ENCODE data around the gene CLASP1.
A peak's percentile ranks its signal among the peaks of the same experiment; 100 is the strongest.

DNA sequence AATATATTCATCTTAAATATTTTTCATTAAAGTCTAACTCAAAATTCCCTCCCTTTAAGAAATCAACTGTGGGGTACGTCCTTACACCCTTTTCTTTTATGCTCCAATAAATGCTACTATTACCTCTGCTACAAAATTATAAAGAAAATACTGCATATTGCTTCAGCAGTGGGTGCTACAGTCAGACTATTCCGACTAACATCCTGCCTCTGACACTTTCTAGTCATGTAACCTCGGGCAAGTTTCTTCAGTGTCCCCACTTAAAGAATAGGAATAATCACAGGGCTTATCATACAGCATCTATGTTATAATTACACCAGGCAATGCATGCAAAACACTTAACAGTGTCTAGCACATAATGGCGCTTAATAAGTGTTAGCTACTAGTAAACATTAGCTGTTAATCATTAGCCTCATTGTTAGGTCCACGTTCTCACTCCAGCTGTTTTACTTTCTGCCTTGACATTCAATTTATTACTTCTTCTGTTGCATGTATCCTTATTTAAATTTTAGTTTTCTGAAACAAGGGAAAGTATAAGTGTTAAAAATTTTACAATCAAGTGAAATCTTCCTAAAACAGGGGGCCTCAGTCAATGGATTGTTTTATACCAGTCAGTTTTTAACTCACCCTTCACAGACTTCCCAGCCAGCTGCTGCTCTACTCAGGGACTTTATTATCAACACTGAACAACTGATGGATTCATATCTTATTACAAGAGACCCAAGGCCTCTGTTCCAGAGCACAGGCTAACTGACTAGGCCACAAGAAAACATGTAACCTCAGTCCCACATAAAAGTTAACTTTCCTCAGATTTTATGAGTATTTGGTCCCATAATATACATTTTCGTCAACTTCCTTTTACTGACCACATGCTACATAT, 54.0 kb downstream of the CLASP1 start:
- TF ChIP-seq SP1 (IDR thresholded peaks at IDR 0.05) (no peak), RAD21 (IDR thresholded peaks at IDR 0.05) (no peak), EGR1 (IDR thresholded peaks at IDR 0.05; ENCODE audit: low read depth in 2 of 2) (no peak), HNF4A (conservative IDR thresholded peaks at IDR 0.05) (no peak), GABPA (IDR thresholded peaks at IDR 0.05 in 1 of 2, conservative IDR thresholded peaks at IDR 0.05 in 1 of 2) (peak; percentile 39 to 64)
- TF ChIP-seq, protein P1, sequence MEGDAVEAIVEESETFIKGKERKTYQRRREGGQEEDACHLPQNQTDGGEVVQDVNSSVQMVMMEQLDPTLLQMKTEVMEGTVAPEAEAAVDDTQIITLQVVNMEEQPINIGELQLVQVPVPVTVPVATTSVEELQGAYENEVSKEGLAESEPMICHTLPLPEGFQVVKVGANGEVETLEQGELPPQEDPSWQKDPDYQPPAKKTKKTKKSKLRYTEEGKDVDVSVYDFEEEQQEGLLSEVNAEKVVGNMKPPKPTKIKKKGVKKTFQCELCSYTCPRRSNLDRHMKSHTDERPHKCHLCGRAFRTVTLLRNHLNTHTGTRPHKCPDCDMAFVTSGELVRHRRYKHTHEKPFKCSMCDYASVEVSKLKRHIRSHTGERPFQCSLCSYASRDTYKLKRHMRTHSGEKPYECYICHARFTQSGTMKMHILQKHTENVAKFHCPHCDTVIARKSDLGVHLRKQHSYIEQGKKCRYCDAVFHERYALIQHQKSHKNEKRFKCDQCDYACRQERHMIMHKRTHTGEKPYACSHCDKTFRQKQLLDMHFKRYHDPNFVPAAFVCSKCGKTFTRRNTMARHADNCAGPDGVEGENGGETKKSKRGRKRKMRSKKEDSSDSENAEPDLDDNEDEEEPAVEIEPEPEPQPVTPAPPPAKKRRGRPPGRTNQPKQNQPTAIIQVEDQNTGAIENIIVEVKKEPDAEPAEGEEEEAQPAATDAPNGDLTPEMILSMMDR (IDR thresholded peaks at IDR 0.05; ENCODE audit: low read depth, low read length, missing input control), result no peak
- TF ChIP-seq, protein P2, sequence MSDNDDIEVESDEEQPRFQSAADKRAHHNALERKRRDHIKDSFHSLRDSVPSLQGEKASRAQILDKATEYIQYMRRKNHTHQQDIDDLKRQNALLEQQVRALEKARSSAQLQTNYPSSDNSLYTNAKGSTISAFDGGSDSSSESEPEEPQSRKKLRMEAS (IDR thresholded peaks at IDR 0.05), result no peak
- TF ChIP-seq, protein P3, sequence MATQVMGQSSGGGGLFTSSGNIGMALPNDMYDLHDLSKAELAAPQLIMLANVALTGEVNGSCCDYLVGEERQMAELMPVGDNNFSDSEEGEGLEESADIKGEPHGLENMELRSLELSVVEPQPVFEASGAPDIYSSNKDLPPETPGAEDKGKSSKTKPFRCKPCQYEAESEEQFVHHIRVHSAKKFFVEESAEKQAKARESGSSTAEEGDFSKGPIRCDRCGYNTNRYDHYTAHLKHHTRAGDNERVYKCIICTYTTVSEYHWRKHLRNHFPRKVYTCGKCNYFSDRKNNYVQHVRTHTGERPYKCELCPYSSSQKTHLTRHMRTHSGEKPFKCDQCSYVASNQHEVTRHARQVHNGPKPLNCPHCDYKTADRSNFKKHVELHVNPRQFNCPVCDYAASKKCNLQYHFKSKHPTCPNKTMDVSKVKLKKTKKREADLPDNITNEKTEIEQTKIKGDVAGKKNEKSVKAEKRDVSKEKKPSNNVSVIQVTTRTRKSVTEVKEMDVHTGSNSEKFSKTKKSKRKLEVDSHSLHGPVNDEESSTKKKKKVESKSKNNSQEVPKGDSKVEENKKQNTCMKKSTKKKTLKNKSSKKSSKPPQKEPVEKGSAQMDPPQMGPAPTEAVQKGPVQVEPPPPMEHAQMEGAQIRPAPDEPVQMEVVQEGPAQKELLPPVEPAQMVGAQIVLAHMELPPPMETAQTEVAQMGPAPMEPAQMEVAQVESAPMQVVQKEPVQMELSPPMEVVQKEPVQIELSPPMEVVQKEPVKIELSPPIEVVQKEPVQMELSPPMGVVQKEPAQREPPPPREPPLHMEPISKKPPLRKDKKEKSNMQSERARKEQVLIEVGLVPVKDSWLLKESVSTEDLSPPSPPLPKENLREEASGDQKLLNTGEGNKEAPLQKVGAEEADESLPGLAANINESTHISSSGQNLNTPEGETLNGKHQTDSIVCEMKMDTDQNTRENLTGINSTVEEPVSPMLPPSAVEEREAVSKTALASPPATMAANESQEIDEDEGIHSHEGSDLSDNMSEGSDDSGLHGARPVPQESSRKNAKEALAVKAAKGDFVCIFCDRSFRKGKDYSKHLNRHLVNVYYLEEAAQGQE (IDR thresholded peaks at IDR 0.05), result no peak
